GM18909 (cell line): ENCODE results near the gene ANXA5.
A peak's percentile ranks its signal among the peaks of the same experiment; 100 is the strongest.

Experiments used
- ATAC-seq: cut with Tn5 transposase; IDR thresholded peaks from one replicate; pipeline ENCODE4 v1.9.1; 2021; ENCODE audit warnings: mild to moderate bottlenecking; ENCODE audit not compliant: unreplicated experiment, poor library complexity

Gene ANXA5

GRCh38 chr4:121712783-121713182 is 16.0 kb upstream of the ANXA5 start:
- no peak for ATAC-seq

- peak; percentile 0 for ATAC-seq
Measured at GRCh38 chr4:121712001-121712651, 15.3 kb upstream of the ANXA5 start.

GRCh38 chr4:121711263-121712000 is 14.7 kb upstream of the ANXA5 start:
- ATAC-seq = peak; percentile 96

GRCh38 chr4:121709766-121710405 is 13.1 kb upstream of the ANXA5 start:
- ATAC-seq = no peak

GRCh38 chr4:121707344-121707743 is 10.6 kb upstream of the ANXA5 start:
- ATAC-seq = no peak

DNA sequence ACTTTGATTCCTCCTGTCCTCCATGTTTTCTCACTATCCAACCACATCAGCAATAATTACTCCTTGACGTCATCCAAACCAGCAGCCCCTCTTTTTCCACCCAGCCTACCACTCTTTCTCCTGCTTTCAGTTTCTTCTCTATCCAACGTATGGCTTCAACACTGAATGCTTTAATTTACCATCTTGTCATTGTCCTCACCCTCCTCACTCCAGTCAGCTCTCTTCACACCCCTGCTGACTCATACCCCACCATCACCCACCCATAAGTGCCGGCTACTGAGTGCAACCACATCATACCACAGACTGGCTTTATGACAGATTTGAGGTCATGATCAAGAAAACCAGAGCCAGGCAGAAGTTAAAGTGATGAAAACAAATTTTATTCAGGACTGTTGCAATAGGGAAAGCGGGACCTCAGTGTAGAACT is 9.8 kb upstream of the ANXA5 start:
- ATAC-seq = peak; percentile 57

- ATAC-seq = no peak
Measured at GRCh38 chr4:121705521-121705920, 8.7 kb upstream of the ANXA5 start.

- no peak for ATAC-seq
Measured at GRCh38 chr4:121702136-121702535, 5.4 kb upstream of the ANXA5 start.

GRCh38 chr4:121701263-121701662 is 4.5 kb upstream of the ANXA5 start:
- ATAC-seq = no peak

- no peak for ATAC-seq
Measured at GRCh38 chr4:121698236-121698671, 1.5 kb upstream of the ANXA5 start.

GRCh38 chr4:121697564-121697963 is 784 bp upstream of the ANXA5 start:
- peak; percentile 28 for ATAC-seq

DNA sequence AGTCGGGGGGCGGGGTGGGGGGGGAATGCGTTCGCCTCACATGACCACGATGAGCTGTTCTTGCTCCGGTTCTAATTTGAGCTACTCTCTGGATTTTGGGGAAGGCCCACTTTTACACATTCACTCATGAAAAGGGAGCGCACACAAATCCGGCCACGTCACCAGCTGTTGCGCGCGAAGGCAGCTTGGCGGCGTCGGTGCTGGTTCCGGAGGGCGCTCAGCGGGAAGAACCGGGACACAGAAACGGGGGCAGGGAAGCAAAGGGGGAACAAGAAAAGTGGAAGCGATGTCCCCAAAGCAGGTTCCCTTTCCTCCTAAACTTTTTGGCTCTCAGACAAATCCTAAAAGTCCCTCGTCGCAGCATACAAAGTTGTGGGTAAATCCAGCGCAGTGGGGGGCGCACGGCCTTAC is 605 bp downstream of the ANXA5 start:
- ATAC-seq = peak; percentile 28

DNA sequence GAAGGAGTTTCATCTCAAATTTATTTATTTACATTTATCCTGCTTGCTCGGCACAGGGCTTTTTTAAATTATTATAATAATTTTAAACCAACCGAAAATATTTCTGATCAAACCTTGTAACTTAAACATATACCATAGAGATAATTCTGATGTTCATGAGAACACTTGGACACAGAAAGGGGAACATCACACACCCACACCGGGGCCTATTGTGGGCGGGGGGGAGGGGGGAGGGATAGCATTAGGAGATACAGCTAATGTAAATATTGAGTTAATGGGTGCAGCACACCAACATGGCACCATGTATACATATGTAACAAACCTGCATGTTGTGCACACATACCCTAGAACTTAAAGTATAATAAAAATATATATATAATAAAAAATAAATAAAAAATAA is 2.9 kb downstream of the ANXA5 start:
- no peak for ATAC-seq

DNA sequence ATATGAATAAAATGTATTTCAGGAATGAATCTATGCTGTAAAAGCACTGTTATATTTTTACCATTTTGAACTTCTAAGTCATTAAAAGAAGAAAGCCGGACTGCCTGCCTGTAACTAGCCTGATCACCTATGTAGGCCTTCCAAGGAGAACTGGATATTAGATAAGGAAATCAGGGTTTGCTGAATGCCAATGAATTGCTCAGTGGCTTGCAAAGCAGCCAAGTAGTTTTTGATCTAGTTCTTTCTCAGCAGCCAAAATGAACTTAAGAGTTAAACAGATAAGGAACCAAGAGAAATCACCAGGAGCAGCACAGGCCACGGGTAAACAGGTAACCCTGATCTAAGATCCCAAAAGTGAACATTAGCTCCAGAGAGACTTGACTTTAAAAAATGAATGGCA is 3.3 kb downstream of the ANXA5 start:
- ATAC-seq = no peak

DNA sequence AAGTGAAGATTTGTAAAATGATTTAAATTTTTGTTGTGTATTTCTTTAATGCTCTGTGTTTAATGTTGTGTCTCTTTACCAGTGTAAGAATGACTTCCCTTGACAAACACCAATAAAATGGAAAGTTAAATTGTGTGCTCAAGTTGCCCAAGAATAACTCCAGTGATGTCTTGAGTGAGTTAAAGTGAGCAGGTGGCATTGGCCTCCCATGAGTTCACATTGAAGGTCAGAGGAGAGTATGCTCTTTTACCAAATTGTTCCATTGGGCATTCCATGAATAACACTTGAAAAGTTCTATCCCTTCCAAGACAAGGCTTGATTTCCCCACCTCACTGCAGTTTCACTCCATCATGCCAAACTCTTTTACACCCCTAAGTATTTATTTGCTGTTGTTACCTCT is 4.5 kb downstream of the ANXA5 start:
- ATAC-seq = no peak

DNA sequence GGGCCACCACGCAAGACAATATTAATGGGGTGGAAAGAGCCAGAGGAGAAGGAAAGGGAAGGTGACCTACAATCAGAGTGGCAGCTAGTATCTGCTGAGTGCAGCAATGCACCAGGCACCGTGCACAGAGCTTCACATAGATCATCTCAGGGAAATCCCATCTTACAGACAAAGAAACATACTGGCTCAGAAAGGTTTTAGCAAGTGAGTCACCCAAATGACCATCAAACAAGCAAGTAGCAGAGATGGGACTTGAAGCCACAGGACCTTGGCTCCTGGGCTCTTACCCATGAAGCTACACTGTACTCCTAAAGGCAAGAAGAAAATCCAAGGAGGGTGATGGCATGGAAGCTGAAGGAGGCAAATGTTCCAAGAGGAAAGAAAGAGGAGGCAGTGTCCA is 6.8 kb downstream of the ANXA5 start:
- no peak for ATAC-seq

DNA sequence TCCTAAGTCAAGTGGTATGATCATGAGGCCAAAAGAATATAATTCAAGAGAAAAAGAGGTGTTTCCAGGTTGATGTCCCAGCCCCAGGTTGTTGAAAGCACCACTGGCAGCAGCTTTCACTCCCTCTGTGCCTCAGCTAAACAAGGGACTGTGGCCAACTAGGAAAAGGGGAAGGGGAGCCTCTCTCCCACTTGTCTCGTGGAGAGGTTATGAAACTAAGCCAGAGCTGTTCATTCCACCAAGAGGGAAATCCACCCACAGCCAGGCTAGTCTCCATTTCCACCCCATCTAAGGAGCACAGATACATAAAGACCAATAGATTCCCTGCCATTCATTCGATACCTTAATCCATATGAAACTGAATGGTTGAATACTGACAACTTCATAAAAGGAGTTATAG is 8.1 kb downstream of the ANXA5 start:
- ATAC-seq = no peak

GRCh38 chr4:121688261-121688660 is 8.5 kb downstream of the ANXA5 start:
- no peak for ATAC-seq

DNA sequence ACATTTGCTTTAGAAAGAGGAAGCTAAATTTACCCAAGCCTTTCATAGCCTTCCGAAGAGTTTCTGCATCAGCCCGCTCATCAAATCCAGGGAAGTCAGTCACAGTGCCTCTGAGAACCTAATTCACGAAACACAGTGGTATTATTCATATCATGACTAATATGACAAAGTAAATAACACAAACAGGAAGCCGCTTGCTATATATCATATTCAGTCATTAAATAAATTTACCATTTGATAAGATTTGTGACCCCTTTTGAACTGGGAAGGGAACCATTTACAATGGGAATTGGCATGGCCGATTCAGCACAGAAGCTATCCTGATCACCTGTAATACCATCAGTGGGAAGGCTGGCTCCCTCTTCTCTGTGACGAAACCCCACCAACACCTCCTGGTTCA is 10.5 kb downstream of the ANXA5 start:
- ATAC-seq = no peak

DNA sequence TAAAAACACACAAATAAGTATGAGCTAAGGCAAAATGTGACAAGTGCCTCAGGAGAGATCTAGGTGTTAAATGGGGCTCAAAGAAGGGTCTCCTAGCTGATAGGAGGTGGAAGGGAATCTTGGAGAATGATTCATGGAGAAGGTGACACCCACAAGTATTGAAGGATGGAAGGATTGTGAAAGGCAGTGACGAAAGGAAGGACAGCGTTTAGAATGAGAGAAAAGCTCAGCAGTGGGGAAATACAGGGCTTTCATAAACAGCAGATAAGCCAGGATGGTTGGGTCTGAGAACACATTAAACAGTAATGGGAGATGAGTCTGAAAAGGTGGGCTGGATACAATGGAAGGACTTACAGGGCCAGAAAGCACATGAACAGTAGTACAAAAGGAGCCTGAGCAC is 11.5 kb downstream of the ANXA5 start:
- no peak for ATAC-seq

DNA sequence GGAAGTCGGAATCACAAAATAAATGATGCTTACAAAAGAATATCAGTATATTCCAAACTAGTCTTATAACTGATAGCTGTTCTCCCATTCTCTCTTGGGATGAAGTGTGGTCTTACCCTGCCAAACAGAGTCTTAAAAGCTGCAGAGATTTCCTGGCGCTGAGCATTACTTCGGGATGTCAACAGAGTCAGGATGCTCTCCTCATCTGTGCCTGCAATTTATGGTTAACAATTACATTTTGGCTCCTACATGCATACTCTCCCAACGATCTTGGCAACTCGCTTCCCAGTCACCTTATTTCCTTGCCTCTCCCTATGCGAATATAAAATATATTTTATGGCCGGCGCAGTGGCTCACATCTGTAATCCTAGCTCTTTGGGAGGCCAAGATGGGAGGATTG is 12.2 kb downstream of the ANXA5 start:
- ATAC-seq = no peak

GRCh38 chr4:121684016-121684415 is 12.8 kb downstream of the ANXA5 start:
- ATAC-seq = no peak
